WTC11 (cell line): ENCODE measurements around the gene OXLD1. TPM values are rescaled to one million over a fixed set of nuclear protein-coding genes. Genes with fewer than 3 reads are reported as not detected.

Experiments
- ATAC-seq: fragments of 200-7000 bp; cut with Tn5 transposase; 2 replicates; pipeline ENCODE4 v1.10.0; 2021; ENCODE audit warnings: mild to moderate bottlenecking, moderate library complexity
- CTCF ChIA-PET: fragments of 300-600 bp; sonication (Branson Sonifier 250); formaldehyde crosslinking; loops from one replicate; lab custom pipeline; 2021; ENCODE audit warnings: antibody characterized with exemption; lab: Charles Lee
- POLR2A ChIA-PET: fragments of 350-600 bp; sonication (Branson Sonifier 250); formaldehyde crosslinking; loops from one replicate; lab custom pipeline; 2021; ENCODE audit warnings: antibody characterized with exemption; lab: Charles Lee
- DNase-seq: peaks from one replicate; pipeline ENCODE4 v3.0.0; 2021; ENCODE audit warnings: low spot score
- H3K27ac Mint-ChIP-seq: 2 replicates; pipeline ENCODE4 v1.8.0; 2021; ENCODE audit warnings: mixed read lengths
- H3K27me3 Mint-ChIP-seq: 2 replicates; pipeline ENCODE4 v1.8.0; 2021; ENCODE audit warnings: low read depth, mild to moderate bottlenecking, moderate library complexity, mixed read lengths
- H3K36me3 Mint-ChIP-seq: 2 replicates; pipeline ENCODE4 v1.8.0; 2021; ENCODE audit warnings: mixed read lengths
- H3K4me1 Mint-ChIP-seq: 2 replicates; pipeline ENCODE4 v1.8.0; 2022; ENCODE audit warnings: mixed read lengths
- H3K4me3 Mint-ChIP-seq: 2 replicates; pipeline ENCODE4 v1.8.0; 2021; ENCODE audit warnings: mild to moderate bottlenecking, moderate library complexity, mixed read lengths
- H3K9me3 Mint-ChIP-seq: 2 replicates; pipeline ENCODE4 v1.8.0; 2021; ENCODE audit warnings: mixed read lengths
- CBFB ChIP-seq: sonication (generic); formaldehyde crosslinking; IDR thresholded peaks from 2 replicates; pipeline ENCODE4 v1.8.1; 2022; ENCODE audit warnings: mild to moderate bottlenecking, low read depth, missing genetic modification reagents
- CREB1 ChIP-seq: sonication (generic); formaldehyde crosslinking; IDR thresholded peaks from 2 replicates; pipeline ENCODE4 v1.8.0; 2023; ENCODE audit warnings: mild to moderate bottlenecking, missing genetic modification reagents
- CREM ChIP-seq: sonication (generic); formaldehyde crosslinking; IDR thresholded peaks from 2 replicates; pipeline ENCODE4 v1.8.1; 2022; ENCODE audit warnings: mild to moderate bottlenecking, missing genetic modification reagents, moderate library complexity
- ESRRA ChIP-seq: sonication (generic); formaldehyde crosslinking; IDR thresholded peaks from 2 replicates; pipeline ENCODE4 v1.8.1; 2022; ENCODE audit warnings: mild to moderate bottlenecking, missing genetic modification reagents, borderline replicate concordance
- ETV6 ChIP-seq: sonication (generic); formaldehyde crosslinking; IDR thresholded peaks from 2 replicates; pipeline ENCODE4 v1.8.1; 2022; ENCODE audit warnings: mild to moderate bottlenecking, missing genetic modification reagents
- FOXK1 ChIP-seq: sonication (generic); formaldehyde crosslinking; IDR thresholded peaks from 2 replicates; pipeline ENCODE4 v1.8.0; 2022; ENCODE audit warnings: mild to moderate bottlenecking, moderate library complexity, missing genetic modification reagents
- FOXP1 ChIP-seq: sonication (generic); formaldehyde crosslinking; IDR thresholded peaks from 2 replicates; pipeline ENCODE4 v1.8.0; 2022; ENCODE audit warnings: missing genetic modification reagents, mild to moderate bottlenecking, moderate library complexity, borderline replicate concordance
- GRHL2 ChIP-seq: fragments of 250-450 bp; sonication (Bioruptor Pico); IDR thresholded peaks from 2 replicates; pipeline ENCODE4 v1.8.0; 2022; ENCODE audit warnings: mild to moderate bottlenecking, moderate library complexity; ENCODE audit not compliant: insufficient replicate concordance, severe bottlenecking
- GTF2I ChIP-seq: fragments of 250-450 bp; sonication (Bioruptor Pico); conservative IDR thresholded peaks from 2 replicates; pipeline ENCODE4 v1.4.0; 2021; ENCODE audit warnings: mild to moderate bottlenecking
- IRF2 ChIP-seq: sonication (generic); formaldehyde crosslinking; IDR thresholded peaks from 2 replicates; pipeline ENCODE4 v1.8.0; 2022; ENCODE audit warnings: low read depth, missing genetic modification reagents, borderline replicate concordance
- NFYB ChIP-seq: sonication (generic); formaldehyde crosslinking; conservative IDR thresholded peaks from 2 replicates; pipeline ENCODE4 v1.8.0; 2022; ENCODE audit warnings: low read depth, missing genetic modification reagents
- NR2C2 ChIP-seq: sonication (generic); formaldehyde crosslinking; IDR thresholded peaks from 2 replicates; pipeline ENCODE4 v1.8.0; 2022; ENCODE audit warnings: mild to moderate bottlenecking, missing genetic modification reagents
- OVOL2 ChIP-seq: fragments of 250-450 bp; sonication (Bioruptor Pico); IDR thresholded peaks from 2 replicates; pipeline ENCODE4 v1.9.0; 2021; ENCODE audit warnings: mild to moderate bottlenecking, borderline replicate concordance
- PRRX2 ChIP-seq: fragments of 250-450 bp; sonication (Bioruptor Pico); IDR thresholded peaks from 2 replicates; pipeline ENCODE4 v1.8.0; 2021; ENCODE audit warnings: mild to moderate bottlenecking
- TEAD4 ChIP-seq: sonication (generic); formaldehyde crosslinking; IDR thresholded peaks from 2 replicates; pipeline ENCODE4 v1.8.0; 2022; ENCODE audit warnings: mild to moderate bottlenecking, missing genetic modification reagents
- TP53 ChIP-seq: sonication (generic); formaldehyde crosslinking; IDR thresholded peaks from 2 replicates; pipeline ENCODE4 v1.8.1; 2023; ENCODE audit warnings: mild to moderate bottlenecking, missing genetic modification reagents
- total RNA-seq: library from RNA; stranded (reverse); gene quantifications from 3 replicates; pipeline ENCODE4 v1.2.3, GENCODE V29; 2021
- TF ChIP-seq, protein P1 (sequence below): sonication (generic); formaldehyde crosslinking; IDR thresholded peaks from 2 replicates; pipeline ENCODE4 v1.8.1; 2022; ENCODE audit warnings: low read depth, missing genetic modification reagents, borderline replicate concordance
- TF ChIP-seq, protein P2 (sequence below): sonication (generic); formaldehyde crosslinking; IDR thresholded peaks from 2 replicates; pipeline ENCODE4 v1.8.0; 2023; ENCODE audit warnings: missing genetic modification reagents, mild to moderate bottlenecking, borderline replicate concordance
- TF ChIP-seq, protein P3 (sequence below): fragments of 250-450 bp; sonication (Bioruptor Pico); conservative IDR thresholded peaks from 2 replicates; pipeline ENCODE4 v1.9.0; 2021; ENCODE audit warnings: mild to moderate bottlenecking
- TF ChIP-seq, protein P4 (sequence below): fragments of 250-450 bp; sonication (Bioruptor Pico); IDR thresholded peaks from 2 replicates; pipeline ENCODE4 v1.9.0; 2021; ENCODE audit warnings: moderate library complexity, mild to moderate bottlenecking, inconsistent platforms, borderline replicate concordance
- TF ChIP-seq, protein P5 (sequence below): sonication (generic); formaldehyde crosslinking; IDR thresholded peaks from 2 replicates; pipeline ENCODE4 v1.8.1; 2022; ENCODE audit warnings: low read depth, mild to moderate bottlenecking, moderate library complexity, missing genetic modification reagents, borderline replicate concordance
- TF ChIP-seq, protein P6 (sequence below): sonication (generic); formaldehyde crosslinking; conservative IDR thresholded peaks from 2 replicates; pipeline ENCODE4 v1.8.1; 2022; ENCODE audit warnings: mild to moderate bottlenecking, missing genetic modification reagents
- TF ChIP-seq, protein P7 (sequence below): sonication (generic); formaldehyde crosslinking; IDR thresholded peaks from 2 replicates; pipeline ENCODE4 v1.8.0; 2023; ENCODE audit warnings: missing genetic modification reagents
- TF ChIP-seq, protein P8 (sequence below): sonication (generic); formaldehyde crosslinking; IDR thresholded peaks from 2 replicates; pipeline ENCODE4 v1.8.0; 2022; ENCODE audit warnings: mild to moderate bottlenecking, missing genetic modification reagents

OXLD1 gene
- total RNA-seq, 1 experiment from 2014 or later, result 49.6 TPM

DNA sequence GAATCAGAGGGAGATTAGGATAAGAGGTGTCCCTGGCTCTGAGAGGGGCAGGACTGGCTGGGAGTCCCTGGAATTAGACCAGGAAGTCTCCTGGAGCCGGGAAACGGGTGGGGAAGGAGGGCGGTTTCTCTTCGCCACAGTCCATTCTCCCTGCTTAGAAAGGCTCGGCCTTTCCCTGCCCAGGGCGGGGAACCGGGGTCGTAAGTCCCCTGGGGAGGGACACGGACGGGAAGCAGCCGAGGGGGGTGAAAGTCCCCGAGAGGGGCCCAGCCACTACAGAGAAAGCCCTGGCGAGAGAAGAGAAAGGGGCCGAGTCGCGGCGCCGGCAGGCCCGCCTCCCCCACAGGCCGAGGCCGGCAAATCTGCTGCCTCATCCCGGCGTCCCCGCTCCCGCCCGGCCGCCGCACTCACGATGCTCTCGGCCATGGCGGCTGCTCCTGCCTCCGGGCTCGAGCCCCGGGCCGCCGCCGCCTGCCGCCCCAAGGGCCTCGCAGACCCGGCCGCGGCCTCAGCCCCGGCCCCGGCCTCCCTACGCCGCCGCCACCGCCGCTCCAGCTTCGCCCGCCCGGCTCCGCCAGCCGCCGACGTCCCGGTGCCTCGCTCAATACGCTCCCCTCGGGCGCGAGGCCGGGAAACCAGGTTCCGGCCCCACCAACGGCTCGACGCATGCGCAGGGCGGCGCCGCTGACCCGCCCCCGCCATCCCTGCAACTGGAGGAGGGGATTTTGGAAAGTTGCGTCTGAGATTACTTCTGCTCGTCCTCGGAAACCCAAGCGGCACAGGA is 29.7 kb downstream of the OXLD1 start, which contains the start of the genes NPLOC4 and TSPAN10:
Gene NPLOC4 (minus strand): TSS at position 608 of the 784 bp plus-strand sequence. CDS start 182 bp downstream, at position 426.
Gene TSPAN10 (plus strand): TSS at position 692 of the 784 bp plus-strand sequence. CDS start 5,217 bp downstream, outside the sequence.
- POLR2A ChIA-PET, result interaction anchor here (0.6 to 1.0 kb wide), 2 partner anchors 11 to 575 kb away, joined by 4 read pairs; no protein-coding TSS in a partner anchor
- CTCF ChIA-PET, result interaction anchor here (0.9 to 1.2 kb wide), 2 partner anchors 31 to 84 kb away, joined by 3 to 4 read pairs; no protein-coding TSS in a partner anchor
- no peaks in the 10 kb centered on the region for H3K27me3 Mint-ChIP-seq
- H3K4me1 Mint-ChIP-seq, result peaks cover 10% of the 10 kb centered on the region
- peak; percentile 85 for DNase-seq
- peak within 1 kb of the TSS; percentile 95 for H3K4me3 Mint-ChIP-seq
- H3K27ac Mint-ChIP-seq, result peak within 1 kb of the TSS; percentile 99
- ATAC-seq, result peak; percentile 93
- H3K36me3 Mint-ChIP-seq, result peaks cover 5% of the 10 kb centered on the region
- 0 out of 2 replicates have a peak, but pooled peaks cover 3% of the 10 kb centered on the region for H3K9me3 Mint-ChIP-seq
- TF ChIP-seq, protein P1, sequence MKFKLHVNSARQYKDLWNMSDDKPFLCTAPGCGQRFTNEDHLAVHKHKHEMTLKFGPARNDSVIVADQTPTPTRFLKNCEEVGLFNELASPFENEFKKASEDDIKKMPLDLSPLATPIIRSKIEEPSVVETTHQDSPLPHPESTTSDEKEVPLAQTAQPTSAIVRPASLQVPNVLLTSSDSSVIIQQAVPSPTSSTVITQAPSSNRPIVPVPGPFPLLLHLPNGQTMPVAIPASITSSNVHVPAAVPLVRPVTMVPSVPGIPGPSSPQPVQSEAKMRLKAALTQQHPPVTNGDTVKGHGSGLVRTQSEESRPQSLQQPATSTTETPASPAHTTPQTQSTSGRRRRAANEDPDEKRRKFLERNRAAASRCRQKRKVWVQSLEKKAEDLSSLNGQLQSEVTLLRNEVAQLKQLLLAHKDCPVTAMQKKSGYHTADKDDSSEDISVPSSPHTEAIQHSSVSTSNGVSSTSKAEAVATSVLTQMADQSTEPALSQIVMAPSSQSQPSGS (CRISPR knock-in tag), result no peak
- TF ChIP-seq TEAD4 (no peak), ESRRA (CRISPR knock-in tag) (0 out of 2 replicates have a peak, but pooled peaks have one; percentile 47), NFYB (CRISPR knock-in tag) (no peak; the same call in 1 of the 2 replicates), CREB1 (CRISPR knock-in tag) (no peak), OVOL2 (CRISPR knock-in tag) (no peak), FOXK1 (CRISPR knock-in tag) (peak; percentile 89), FOXP1 (peak; percentile 89), GRHL2 (no peak), ETV6 (CRISPR knock-in tag) (peak; percentile 83), GTF2I (CRISPR knock-in tag) (no peak), CREM (no peak; the same call in 1 of the 2 replicates), NR2C2 (CRISPR knock-in tag) (no peak), PRRX2 (CRISPR knock-in tag) (no peak), CBFB (CRISPR knock-in tag) (peak; percentile 95), IRF2 (0 out of 2 replicates have a peak, but pooled peaks have one; percentile 45), TP53 (peak; percentile 82)
- TF ChIP-seq, protein P2, sequence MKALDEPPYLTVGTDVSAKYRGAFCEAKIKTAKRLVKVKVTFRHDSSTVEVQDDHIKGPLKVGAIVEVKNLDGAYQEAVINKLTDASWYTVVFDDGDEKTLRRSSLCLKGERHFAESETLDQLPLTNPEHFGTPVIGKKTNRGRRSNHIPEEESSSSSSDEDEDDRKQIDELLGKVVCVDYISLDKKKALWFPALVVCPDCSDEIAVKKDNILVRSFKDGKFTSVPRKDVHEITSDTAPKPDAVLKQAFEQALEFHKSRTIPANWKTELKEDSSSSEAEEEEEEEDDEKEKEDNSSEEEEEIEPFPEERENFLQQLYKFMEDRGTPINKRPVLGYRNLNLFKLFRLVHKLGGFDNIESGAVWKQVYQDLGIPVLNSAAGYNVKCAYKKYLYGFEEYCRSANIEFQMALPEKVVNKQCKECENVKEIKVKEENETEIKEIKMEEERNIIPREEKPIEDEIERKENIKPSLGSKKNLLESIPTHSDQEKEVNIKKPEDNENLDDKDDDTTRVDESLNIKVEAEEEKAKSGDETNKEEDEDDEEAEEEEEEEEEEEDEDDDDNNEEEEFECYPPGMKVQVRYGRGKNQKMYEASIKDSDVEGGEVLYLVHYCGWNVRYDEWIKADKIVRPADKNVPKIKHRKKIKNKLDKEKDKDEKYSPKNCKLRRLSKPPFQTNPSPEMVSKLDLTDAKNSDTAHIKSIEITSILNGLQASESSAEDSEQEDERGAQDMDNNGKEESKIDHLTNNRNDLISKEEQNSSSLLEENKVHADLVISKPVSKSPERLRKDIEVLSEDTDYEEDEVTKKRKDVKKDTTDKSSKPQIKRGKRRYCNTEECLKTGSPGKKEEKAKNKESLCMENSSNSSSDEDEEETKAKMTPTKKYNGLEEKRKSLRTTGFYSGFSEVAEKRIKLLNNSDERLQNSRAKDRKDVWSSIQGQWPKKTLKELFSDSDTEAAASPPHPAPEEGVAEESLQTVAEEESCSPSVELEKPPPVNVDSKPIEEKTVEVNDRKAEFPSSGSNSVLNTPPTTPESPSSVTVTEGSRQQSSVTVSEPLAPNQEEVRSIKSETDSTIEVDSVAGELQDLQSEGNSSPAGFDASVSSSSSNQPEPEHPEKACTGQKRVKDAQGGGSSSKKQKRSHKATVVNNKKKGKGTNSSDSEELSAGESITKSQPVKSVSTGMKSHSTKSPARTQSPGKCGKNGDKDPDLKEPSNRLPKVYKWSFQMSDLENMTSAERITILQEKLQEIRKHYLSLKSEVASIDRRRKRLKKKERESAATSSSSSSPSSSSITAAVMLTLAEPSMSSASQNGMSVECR, result peak; percentile 43; the same call in 1 of the 2 replicates
- TF ChIP-seq, protein P3, sequence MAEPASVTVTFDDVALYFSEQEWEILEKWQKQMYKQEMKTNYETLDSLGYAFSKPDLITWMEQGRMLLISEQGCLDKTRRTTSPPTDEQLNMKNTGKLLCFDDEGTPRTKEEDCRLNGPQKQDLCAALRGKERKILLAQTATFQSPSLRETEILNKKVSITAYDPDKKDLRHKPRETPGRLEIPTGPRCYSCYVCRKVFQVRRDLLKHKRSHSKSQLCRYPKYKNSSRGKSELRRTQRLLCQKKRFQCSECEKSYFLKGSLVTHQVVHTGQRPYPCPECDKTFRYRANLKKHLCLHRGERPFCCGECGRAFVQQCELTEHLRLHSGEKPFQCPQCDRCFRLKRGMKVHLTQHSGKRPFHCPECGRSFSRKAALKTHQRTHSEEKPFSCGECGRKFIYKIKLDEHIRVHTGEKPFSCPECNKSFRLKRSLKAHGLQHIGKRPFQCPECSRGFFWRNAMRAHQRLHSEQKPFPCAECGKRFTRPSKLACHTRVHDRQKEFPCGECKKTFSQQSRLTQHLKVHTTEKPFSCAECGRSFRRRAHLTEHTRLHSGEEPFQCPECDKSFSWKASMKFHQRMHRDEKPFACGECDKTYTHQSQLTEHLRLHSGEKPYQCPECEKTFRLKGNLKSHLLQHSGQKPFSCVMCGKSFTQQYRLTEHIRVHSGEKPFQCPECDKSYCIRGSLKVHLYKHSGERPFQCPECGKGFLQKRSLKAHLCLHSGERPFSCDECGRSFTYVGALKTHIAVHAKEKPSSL (CRISPR knock-in tag), result no peak
- TF ChIP-seq, protein P4, sequence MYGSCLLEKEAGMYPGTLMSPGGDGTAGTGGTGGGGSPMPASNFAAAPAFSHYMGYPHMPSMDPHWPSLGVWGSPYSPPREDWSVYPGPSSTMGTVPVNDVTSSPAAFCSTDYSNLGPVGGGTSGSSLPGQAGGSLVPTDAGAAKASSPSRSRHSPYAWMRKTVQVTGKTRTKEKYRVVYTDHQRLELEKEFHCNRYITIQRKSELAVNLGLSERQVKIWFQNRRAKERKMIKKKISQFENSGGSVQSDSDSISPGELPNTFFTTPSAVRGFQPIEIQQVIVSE, result no peak
- TF ChIP-seq, protein P5, sequence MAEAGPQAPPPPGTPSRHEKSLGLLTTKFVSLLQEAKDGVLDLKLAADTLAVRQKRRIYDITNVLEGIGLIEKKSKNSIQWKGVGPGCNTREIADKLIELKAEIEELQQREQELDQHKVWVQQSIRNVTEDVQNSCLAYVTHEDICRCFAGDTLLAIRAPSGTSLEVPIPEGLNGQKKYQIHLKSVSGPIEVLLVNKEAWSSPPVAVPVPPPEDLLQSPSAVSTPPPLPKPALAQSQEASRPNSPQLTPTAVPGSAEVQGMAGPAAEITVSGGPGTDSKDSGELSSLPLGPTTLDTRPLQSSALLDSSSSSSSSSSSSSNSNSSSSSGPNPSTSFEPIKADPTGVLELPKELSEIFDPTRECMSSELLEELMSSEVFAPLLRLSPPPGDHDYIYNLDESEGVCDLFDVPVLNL (CRISPR knock-in tag), result peak; percentile 72; the same call in 1 of the 2 replicates
- TF ChIP-seq, protein P6, sequence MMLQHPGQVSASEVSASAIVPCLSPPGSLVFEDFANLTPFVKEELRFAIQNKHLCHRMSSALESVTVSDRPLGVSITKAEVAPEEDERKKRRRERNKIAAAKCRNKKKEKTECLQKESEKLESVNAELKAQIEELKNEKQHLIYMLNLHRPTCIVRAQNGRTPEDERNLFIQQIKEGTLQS (CRISPR knock-in tag), result no peak
- TF ChIP-seq, protein P7, sequence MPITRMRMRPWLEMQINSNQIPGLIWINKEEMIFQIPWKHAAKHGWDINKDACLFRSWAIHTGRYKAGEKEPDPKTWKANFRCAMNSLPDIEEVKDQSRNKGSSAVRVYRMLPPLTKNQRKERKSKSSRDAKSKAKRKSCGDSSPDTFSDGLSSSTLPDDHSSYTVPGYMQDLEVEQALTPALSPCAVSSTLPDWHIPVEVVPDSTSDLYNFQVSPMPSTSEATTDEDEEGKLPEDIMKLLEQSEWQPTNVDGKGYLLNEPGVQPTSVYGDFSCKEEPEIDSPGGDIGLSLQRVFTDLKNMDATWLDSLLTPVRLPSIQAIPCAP, result no peak
- TF ChIP-seq, protein P8, sequence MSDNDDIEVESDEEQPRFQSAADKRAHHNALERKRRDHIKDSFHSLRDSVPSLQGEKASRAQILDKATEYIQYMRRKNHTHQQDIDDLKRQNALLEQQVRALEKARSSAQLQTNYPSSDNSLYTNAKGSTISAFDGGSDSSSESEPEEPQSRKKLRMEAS (CRISPR knock-in tag), result no peak; the same call in 1 of the 2 replicates
